ENCODE measurements around the gene NOC3L. TPM values are rescaled to one million over a fixed set of nuclear protein-coding genes. Genes with fewer than 3 reads are reported as not detected.

Gene NOC3L
- total RNA-seq, 1 experiment from 2014 or later, result 25.5 TPM

GRCh38 chr10:94292434-94293090 lies 70.2 kb downstream of the NOC3L start:
- H3K9ac ChIP-seq (ENCODE audit: low read length), result no peak overlapping the region
- H3K27me3 ChIP-seq (ENCODE audit: low read length), result no peaks in the 10 kb centered on the region
- no peak overlapping the region for H2AFZ ChIP-seq (ENCODE audit: low read length)
- H3K4me2 ChIP-seq (ENCODE audit: low read depth, low read length, poor library complexity, severe bottlenecking), result no peak overlapping the region
- no peaks in the 10 kb centered on the region for H3K36me3 ChIP-seq (ENCODE audit: insufficient read depth, low read length)
- H4K20me1 ChIP-seq (ENCODE audit: insufficient read depth, low read depth, low read length), result no peaks in the 10 kb centered on the region
- no peak for DNase-seq
- H3K9me2 ChIP-seq (replicated peaks; ENCODE audit: insufficient read depth, low read length), result no peaks in the 10 kb centered on the region
- H3K4me1 ChIP-seq (ENCODE audit: low read length), result no peaks in the 10 kb centered on the region
- no peak overlapping the region for H3K4me3 ChIP-seq (ENCODE audit: low read length)
- no peaks in the 10 kb centered on the region for H3K9me3 ChIP-seq (ENCODE audit: low read length)
- H3K27ac ChIP-seq (ENCODE audit: low read length), result no peak overlapping the region
- H3K79me2 ChIP-seq (ENCODE audit: low read length), result no peaks in the 10 kb centered on the region

- no peaks in the 10 kb centered on the region for H3K27me3 ChIP-seq (ENCODE audit: low read length)
- H3K4me3 ChIP-seq (ENCODE audit: low read length), result no peak overlapping the region
- H3K9me3 ChIP-seq (ENCODE audit: low read length), result no peaks in the 10 kb centered on the region
- H3K9me2 ChIP-seq (replicated peaks; ENCODE audit: insufficient read depth, low read length), result no peaks in the 10 kb centered on the region
- no peaks in the 10 kb centered on the region for H4K20me1 ChIP-seq (ENCODE audit: insufficient read depth, low read depth, low read length)
- no peaks in the 10 kb centered on the region for H3K4me1 ChIP-seq (ENCODE audit: low read length)
- DNase-seq, result no peak
- H3K27ac ChIP-seq (ENCODE audit: low read length), result no peak overlapping the region
- H3K9ac ChIP-seq (ENCODE audit: low read length), result no peak overlapping the region
- no peaks in the 10 kb centered on the region for H3K79me2 ChIP-seq (ENCODE audit: low read length)
- no peak overlapping the region for H3K4me2 ChIP-seq (ENCODE audit: low read depth, low read length, poor library complexity, severe bottlenecking)
- no peak overlapping the region for H2AFZ ChIP-seq (ENCODE audit: low read length)
- no peaks in the 10 kb centered on the region for H3K36me3 ChIP-seq (ENCODE audit: insufficient read depth, low read length)
These were observed 74.2 kb downstream of the NOC3L start for GRCh38 chr10:94288361-94289101.

GRCh38 chr10:94287336-94287735 lies 75.4 kb downstream of the NOC3L start:
- DNase-seq, result no peak
- H3K9ac ChIP-seq (ENCODE audit: low read length), result no peak overlapping the region
- no peaks in the 10 kb centered on the region for H3K9me3 ChIP-seq (ENCODE audit: low read length)
- no peaks in the 10 kb centered on the region for H3K79me2 ChIP-seq (ENCODE audit: low read length)
- no peak overlapping the region for H3K27ac ChIP-seq (ENCODE audit: low read length)
- H3K36me3 ChIP-seq (ENCODE audit: insufficient read depth, low read length), result no peaks in the 10 kb centered on the region
- no peaks in the 10 kb centered on the region for H3K9me2 ChIP-seq (replicated peaks; ENCODE audit: insufficient read depth, low read length)
- H3K4me2 ChIP-seq (ENCODE audit: low read depth, low read length, poor library complexity, severe bottlenecking), result no peak overlapping the region
- no peak overlapping the region for H2AFZ ChIP-seq (ENCODE audit: low read length)
- H4K20me1 ChIP-seq (ENCODE audit: insufficient read depth, low read depth, low read length), result no peaks in the 10 kb centered on the region
- H3K27me3 ChIP-seq (ENCODE audit: low read length), result no peaks in the 10 kb centered on the region
- H3K4me3 ChIP-seq (ENCODE audit: low read length), result no peak overlapping the region
- no peaks in the 10 kb centered on the region for H3K4me1 ChIP-seq (ENCODE audit: low read length)

GRCh38 chr10:94286901-94287300 lies 75.8 kb downstream of the NOC3L start:
- DNase-seq, result no peak
- no peaks in the 10 kb centered on the region for H3K36me3 ChIP-seq (ENCODE audit: insufficient read depth, low read length)

GRCh38 chr10:94285271-94285670 lies 77.5 kb downstream of the NOC3L start:
- no peaks in the 10 kb centered on the region for H3K4me1 ChIP-seq (ENCODE audit: low read length)
- H2AFZ ChIP-seq (ENCODE audit: low read length), result no peak overlapping the region
- H4K20me1 ChIP-seq (ENCODE audit: insufficient read depth, low read depth, low read length), result no peaks in the 10 kb centered on the region
- no peak overlapping the region for H3K4me2 ChIP-seq (ENCODE audit: low read depth, low read length, poor library complexity, severe bottlenecking)
- no peak for DNase-seq
- no peak overlapping the region for H3K27ac ChIP-seq (ENCODE audit: low read length)
- no peak overlapping the region for H3K4me3 ChIP-seq (ENCODE audit: low read length)
- no peaks in the 10 kb centered on the region for H3K9me3 ChIP-seq (ENCODE audit: low read length)
- H3K36me3 ChIP-seq (ENCODE audit: insufficient read depth, low read length), result no peaks in the 10 kb centered on the region
- H3K79me2 ChIP-seq (ENCODE audit: low read length), result no peaks in the 10 kb centered on the region
- no peaks in the 10 kb centered on the region for H3K9me2 ChIP-seq (replicated peaks; ENCODE audit: insufficient read depth, low read length)
- no peak overlapping the region for H3K9ac ChIP-seq (ENCODE audit: low read length)
- H3K27me3 ChIP-seq (ENCODE audit: low read length), result no peaks in the 10 kb centered on the region

More at GRCh38 chr10:94286901-94287300, 75.8 kb downstream of the NOC3L start:
- Histone ChIP-seq H3K9ac (ENCODE audit: low read length) (no peak overlapping the region), H3K9me3 (ENCODE audit: low read length) (no peaks in the 10 kb centered on the region), H3K27ac (ENCODE audit: low read length) (no peak overlapping the region), H2AFZ (ENCODE audit: low read length) (no peak overlapping the region), H3K4me3 (ENCODE audit: low read length) (no peak overlapping the region), H3K79me2 (ENCODE audit: low read length) (no peaks in the 10 kb centered on the region), H3K27me3 (ENCODE audit: low read length) (no peaks in the 10 kb centered on the region), H3K4me1 (ENCODE audit: low read length) (no peaks in the 10 kb centered on the region), H4K20me1 (ENCODE audit: insufficient read depth, low read depth, low read length) (no peaks in the 10 kb centered on the region), H3K9me2 (replicated peaks; ENCODE audit: insufficient read depth, low read length) (no peaks in the 10 kb centered on the region), H3K4me2 (ENCODE audit: low read depth, low read length, poor library complexity, severe bottlenecking) (no peak overlapping the region)

Other genes with a start within 250 kb of the NOC3L start
- not detected in 2 replicates for gene TBC1D12, start 39.6 kb upstream of the NOC3L start, total RNA-seq (2014; rRNA removed; shearing (Covaris generic); ENCODE audit: low replicate concordance)
- 36.1 and 41.2 TPM in 2 replicates for gene HELLS, start 182.8 kb upstream of the NOC3L start, total RNA-seq (2014; rRNA removed; shearing (Covaris generic); ENCODE audit: low replicate concordance)

Measured in Karpas-422 (cell line).